Fibroblast of the aortic adventitia (primary cell): ENCODE measurements around the gene CHST12. TPM values are rescaled to one million over a fixed set of nuclear protein-coding genes. Genes with fewer than 3 reads are reported as not detected.

ENCODE experiments used
- DNase-seq: peaks from one replicate; pipeline ENCODE4 v3.0.0-alpha.2; 2010; ENCODE audit warnings: low read depth
- H3K4me3 ChIP-seq: 2 replicates; pipeline ENCODE4 v1.5.1; 2011; ENCODE audit warnings: low read depth, mild to moderate bottlenecking, control low read depth, low read length, moderate library complexity
- CTCF ChIP-seq: IDR thresholded peaks from 2 replicates; pipeline ENCODE4 v1.5.1; 2011; ENCODE audit warnings: mild to moderate bottlenecking, low read length, control low read depth, inconsistent platforms; ENCODE audit not compliant: insufficient read depth
- total RNA-seq: library from RNA; depleted of rRNA; stranded (reverse); fragments of >200 nt; gene quantifications from 2 replicates; pipeline ENCODE4 v1.2.3, GENCODE V29; 2012; ENCODE audit warnings: low replicate concordance

Gene CHST12
- 2.2 and 4.2 TPM in 2 replicates for total RNA-seq

DNA sequence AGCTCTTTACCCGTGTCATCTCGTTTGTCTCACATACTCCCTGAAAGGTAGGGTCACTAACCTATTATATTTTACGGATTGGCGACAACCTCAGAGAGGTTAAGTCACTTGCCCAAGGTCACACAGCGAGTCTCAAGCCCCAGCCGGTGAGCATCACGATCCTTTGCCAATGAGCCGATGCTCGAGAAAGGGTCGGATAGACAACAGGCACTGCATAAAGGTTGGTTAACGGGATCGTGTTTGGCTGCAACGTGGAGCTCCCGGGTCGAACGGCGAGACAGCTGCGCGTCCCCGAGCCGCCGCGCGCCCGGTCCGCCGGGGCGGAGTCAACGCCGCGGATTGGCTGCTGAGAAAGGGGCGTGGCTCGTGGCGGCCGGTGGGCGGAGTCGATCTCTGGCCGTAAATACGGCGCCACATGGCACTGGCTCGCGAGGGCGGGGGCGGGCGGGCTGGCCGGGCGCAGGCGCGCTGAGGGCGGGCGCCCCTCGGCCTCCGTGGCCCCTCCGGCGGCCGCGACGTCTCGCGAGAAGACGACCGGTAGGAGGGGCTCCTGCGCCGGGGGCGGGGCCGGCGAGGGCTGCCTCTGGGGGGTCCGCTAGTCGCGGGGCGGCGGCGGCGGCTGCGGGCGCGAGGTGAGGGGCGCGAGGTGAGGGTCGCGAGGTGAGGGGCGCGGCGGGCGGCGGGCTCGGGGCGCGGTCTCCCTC is at the start of gene CHST12:
TSS of gene CHST12 (plus strand) at position 598 of the 704 bp plus-strand sequence. CDS start 29,029 bp downstream, outside the sequence.
- peak; percentile 91 for DNase-seq
- no peak for TF ChIP-seq CTCF
- H3K4me3 ChIP-seq, result peak within 1 kb of the TSS; percentile 77

GRCh38 chr7:2353936-2354185 is 49.5 kb upstream of the CHST12 start:
- no peak for DNase-seq
- TF ChIP-seq CTCF, result no peak
- H3K4me3 ChIP-seq, result peak overlapping the region; percentile 93

DNA sequence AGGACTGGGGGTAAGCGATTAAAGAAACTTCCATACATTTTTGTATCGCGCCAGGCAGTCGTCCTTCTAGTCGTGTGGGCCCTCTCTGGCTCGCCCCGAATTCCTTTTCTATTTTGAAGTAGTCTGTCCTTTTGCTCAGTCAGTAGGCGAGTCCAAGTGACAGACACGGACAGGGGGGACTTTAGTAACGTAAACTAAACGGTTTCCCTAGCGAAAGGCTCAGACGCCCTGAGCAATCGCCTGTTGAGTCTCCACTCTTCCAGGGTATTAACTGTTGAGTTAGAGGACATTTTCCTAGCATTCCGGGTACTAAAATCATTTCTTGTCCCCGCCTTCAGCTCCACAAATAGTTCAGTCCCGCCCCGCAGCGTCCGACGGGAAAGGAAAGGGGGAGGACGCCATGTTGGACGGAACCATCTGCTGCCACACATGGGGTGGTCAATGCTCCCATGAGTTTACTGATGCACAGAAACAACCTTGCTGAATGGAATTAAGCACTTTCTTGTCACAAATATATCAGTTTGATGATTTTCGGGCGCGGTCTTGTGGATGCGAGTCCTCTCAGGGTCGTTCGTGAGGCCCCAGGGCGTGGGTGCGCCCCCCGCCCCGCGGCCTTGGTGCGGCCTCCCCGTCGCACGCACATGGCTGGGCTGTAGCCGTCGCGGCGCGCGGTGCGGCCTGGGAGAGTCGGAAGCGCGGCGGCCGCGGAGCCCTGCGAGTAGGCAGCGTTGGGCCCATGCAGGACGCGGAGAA is 49.0 kb upstream of the CHST12 start, which contains the start of gene EIF3B:
TSS of gene EIF3B (plus strand) at position 642 of the 753 bp plus-strand sequence. CDS start at position 737, 95 bp downstream.
- peak within 1 kb of the TSS; percentile 93 for H3K4me3 ChIP-seq
- TF ChIP-seq CTCF, result no peak
- DNase-seq, result peak; percentile 98

DNA sequence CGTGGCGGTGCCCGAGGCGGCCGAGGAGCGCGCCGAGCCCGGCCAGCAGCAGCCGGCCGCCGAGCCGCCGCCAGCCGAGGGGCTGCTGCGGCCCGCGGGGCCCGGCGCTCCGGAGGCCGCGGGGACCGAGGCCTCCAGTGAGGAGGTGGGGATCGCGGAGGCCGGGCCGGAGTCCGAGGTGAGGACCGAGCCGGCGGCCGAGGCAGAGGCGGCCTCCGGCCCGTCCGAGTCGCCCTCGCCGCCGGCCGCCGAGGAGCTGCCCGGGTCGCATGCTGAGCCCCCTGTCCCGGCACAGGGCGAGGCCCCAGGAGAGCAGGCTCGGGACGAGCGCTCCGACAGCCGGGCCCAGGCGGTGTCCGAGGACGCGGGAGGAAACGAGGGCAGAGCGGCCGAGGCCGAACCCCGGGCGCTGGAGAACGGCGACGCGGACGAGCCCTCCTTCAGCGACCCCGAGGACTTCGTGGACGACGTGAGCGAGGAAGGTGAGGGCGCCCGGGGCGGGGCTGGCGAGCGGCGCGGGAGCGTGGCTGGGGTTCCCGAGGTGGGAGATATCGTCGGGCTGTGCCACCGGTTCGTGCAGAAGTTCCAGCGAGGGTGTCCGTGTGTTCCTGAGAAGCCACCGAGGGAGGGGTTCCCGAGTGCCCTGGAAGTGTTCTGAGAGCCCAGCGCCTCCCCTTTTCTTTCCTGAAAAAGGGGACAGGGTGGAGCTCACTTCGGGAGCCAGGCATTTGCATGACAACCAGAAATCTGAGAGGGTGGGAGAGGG is 48.3 kb upstream of the CHST12 start:
- H3K4me3 ChIP-seq, result peak overlapping the region; percentile 93
- DNase-seq, result no peak
- TF ChIP-seq CTCF, result no peak

DNA sequence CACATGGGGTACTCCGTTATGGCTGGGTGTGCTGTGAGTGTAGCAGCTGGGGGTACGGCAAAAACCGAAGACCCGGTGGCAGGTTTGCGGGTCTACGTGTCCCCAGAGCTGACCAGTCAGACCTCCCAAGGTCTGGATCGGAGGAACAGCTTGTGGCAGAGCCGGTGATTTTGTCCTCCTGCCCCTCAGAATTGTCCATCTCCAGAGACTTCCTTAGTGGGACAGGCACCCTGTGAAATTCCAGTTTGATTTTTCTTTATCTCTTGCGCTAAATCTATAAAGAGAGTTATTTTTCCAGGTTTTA is 47.8 kb upstream of the CHST12 start:
- no peak for TF ChIP-seq CTCF
- DNase-seq, result no peak
- peak overlapping the region; percentile 93 for H3K4me3 ChIP-seq

GRCh38 chr7:2357165-2357564 is 46.2 kb upstream of the CHST12 start:
- peak overlapping the region; percentile 37 for H3K4me3 ChIP-seq
- TF ChIP-seq CTCF, result no peak

More at GRCh38 chr7:2357165-2357564, 46.2 kb upstream of the CHST12 start:
- no peak for DNase-seq
